T-helper 2 cell treated with Interferon-gamma antibody and Interleukin-4, amounts not matched to agents 100 ng/mL and 5 ng/mL, for 36 hours (primary cell): ENCODE data around the gene MMAB. TPM values are rescaled to one million over a fixed set of nuclear protein-coding genes. Genes with fewer than 3 reads are reported as not detected.
"Not testable (repeated sequence)": the region's sequence is repeated elsewhere in the genome, so short reads cannot be mapped to it uniquely, and the experiment has no call there.

Source experiments
- intact Hi-C: fragments of 100-400 bp; cut with micrococcal nuclease; formaldehyde crosslinking; loops from one replicate; pipeline ENCODE4 v1.15.1; 2023
- total RNA-seq: library from RNA; stranded (reverse); gene quantifications from 2 replicates; pipeline ENCODE4 v1.2.3, GENCODE V29; 2022

The MMAB gene
- total RNA-seq, 1 donor from 2014 or later: 36.2 TPM

DNA sequence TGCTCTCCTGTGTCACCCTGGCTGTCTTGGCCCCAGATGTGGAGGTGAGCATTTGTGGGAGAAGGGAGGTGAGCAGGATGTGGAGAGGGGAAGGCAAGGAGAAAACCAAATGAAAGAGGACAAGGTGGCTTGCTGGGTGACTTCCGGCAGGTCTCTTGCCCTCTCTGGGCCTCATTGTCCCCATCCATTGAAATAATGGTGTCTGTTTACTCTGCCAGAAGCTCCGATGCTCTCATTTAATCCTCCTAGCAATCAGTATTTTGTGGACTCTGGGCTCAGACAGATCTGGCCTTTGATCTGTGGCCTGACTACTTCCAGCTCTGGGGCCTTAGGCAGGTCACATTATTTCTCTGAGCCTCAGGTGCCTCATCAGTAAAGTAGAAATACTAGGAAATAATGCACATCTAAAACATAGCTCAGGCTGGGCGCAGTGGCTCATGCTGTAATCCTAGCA lies 30.9 kb upstream of the MMAB start:
- intact Hi-C loops: no loop called here

DNA sequence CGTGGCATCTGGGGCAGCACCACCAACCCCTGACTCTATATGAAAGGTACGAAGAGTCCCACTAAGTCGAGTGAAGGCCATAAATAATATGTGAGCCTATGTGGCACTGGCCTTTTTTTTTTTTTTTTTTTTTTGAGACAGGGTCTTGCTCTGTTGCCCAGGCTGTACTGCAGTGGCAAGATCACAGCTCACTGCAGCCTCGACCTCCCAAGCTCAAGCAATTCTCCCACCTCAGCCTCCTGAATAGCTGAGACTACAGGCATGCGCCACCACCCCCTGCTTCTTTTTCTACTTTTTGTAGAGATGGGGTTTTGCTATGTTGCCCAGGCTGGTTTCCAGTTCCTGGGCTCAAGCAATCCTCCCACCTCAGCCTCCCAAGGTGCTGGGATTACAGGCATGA lies 28.8 kb upstream of the MMAB start:
- intact Hi-C loops: not testable (repeated sequence)

DNA sequence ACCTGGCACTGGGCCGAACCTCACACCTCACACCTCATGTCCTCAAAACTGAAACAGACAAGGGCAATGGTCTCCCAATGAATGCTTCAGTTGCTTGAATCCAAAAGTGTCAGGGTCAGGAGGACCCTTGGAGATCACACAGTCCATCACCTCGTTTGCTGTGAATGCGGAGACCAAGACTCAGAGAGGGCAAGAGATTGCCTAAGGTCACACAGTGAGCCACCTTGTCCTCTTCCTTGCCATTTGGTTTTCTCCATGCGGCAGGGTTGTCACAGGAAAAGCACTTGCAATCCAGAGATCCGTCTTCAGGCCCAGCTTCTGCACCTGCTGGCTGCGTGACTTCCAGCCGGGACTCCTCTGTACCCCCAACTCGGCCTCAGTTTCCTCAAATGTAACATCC lies 28.3 kb upstream of the MMAB start:
- intact Hi-C loops: no loop called here

DNA sequence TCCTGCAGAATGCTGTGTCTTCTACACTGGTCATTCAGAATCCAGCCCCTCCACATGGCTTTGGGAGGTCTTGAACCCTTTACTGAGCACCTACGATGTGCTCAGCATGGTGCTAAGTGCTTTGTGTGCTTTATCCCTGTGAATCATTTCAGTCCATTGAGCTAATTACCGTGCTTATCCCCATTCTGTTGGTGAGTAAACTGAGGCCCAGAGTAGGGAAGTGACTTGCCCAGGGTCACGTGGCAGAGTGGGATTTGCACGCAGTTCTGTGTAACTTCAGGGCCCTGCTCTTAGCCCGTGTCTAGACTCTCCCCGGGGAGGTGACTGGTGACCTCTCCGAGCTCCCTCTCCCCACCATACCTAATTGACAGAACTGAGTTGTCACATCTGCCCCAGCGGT lies 27.7 kb upstream of the MMAB start:
- intact Hi-C loops: no loop called here

DNA sequence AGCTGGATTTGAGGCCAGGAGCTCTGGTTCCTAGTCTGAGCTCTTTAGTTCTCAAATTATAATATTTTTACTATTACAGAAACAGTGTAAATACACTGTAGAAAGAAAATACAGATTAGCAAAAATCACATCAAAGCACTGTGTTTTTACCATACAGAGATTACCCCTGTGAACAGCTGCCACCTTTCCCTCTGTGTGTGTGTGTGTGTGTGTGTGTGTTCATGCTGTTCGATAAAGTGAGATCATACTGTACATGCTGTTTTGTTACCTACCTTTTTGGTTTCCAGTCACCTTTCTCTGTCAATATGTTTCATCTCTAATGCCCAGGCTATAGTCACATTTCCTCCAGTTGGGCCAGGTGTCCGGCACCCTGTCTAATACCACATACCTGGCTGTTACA lies 27.2 kb upstream of the MMAB start:
- intact Hi-C loops: no loop called here

DNA sequence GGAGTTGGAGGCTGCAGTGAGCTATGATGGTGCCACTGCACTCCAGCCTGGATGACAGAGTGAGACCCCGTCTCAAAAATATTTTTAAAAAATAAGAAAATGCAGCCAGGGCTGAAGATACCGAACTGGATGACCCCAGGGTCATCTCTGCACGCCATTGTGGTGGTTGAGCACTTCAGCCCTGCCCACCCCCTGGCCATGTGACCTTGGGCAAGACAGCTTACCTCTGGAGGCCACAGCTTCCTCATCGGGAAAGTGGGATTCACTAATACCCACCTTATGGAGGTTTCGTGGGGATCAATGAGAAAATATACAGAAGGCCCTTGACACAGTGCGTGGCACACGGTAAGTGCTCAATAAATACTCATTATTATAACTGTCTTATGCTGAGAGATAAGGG lies 25.8 kb upstream of the MMAB start:
- intact Hi-C loops: no loop called here

DNA sequence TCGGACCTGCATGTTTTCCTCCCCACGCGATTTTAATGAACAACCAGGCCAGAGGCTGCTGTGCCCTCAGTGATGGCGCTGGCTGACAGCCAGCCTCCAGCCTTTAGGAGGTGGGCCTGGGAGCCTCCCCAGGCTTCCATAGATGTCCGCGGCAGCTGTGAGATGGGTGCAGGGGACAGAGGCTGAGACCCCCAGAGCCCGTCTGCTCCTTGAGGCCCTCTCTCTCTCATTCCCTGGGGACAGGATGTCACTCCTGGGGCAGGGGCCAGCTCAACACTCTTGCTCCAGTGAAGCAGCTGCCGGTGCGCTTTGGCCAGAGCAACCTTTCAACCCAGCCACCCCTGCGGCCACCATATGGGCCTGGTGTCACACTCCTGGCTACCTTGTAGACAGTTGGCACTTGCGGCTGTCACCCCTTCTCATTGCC lies 25.1 kb upstream of the MMAB start:
- intact Hi-C loops: loop anchor here (1.0 kb wide), 1 partner anchor 177 kb away; no protein-coding TSS in a partner anchor

DNA sequence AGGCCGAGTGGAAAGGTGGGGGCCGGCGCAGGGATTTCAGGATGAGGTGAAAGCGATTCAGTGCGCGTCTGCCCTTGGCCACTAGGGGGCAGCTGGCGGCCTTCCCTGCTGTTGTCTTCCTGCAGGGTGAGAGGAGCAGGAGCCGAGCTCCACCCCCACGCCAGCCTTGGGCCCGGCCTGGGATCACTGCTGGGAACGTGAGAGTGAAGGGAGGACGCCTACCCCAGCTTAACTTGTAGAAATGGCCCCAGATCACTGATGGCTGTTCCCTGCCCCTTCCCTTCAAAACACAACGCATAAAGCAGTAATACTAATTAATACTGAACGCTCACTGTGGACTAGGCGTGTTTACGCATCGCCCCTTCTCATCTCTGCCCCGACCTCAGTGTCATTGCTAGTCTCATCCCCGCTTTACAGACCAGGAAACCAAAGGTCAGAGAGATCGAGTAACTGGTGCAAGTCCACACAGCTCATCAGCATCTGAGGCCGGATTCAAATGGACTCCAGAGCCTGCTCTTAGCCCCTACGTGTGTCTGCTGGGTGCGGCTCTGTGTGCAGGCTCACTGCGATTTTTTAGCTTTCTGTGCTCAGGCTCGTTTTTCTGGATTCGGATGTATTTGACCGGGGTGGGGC lies 24.6 kb upstream of the MMAB start:
- intact Hi-C loops: loop anchor here (1.0 kb wide), 1 partner anchor 177 kb away; no protein-coding TSS in a partner anchor

DNA sequence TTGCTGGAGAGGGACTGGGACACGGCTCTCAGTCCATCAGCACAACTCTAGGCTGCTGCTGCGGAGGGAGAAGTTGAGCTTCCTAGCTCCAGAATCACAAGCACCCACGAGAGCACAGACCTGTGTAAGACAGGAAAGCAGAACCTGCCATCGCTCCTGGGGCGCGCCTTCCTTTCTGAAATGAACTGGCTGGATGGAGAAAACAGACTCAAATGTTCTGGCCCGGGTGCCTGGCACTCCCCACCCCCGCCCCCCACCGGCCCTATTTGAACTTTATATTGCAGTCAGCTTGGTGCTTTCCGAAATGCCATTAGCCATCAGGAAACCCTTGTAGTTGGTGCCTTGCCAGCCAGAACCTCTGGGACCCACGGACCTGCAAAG lies 24.1 kb upstream of the MMAB start:
- intact Hi-C loops: no loop called here

DNA sequence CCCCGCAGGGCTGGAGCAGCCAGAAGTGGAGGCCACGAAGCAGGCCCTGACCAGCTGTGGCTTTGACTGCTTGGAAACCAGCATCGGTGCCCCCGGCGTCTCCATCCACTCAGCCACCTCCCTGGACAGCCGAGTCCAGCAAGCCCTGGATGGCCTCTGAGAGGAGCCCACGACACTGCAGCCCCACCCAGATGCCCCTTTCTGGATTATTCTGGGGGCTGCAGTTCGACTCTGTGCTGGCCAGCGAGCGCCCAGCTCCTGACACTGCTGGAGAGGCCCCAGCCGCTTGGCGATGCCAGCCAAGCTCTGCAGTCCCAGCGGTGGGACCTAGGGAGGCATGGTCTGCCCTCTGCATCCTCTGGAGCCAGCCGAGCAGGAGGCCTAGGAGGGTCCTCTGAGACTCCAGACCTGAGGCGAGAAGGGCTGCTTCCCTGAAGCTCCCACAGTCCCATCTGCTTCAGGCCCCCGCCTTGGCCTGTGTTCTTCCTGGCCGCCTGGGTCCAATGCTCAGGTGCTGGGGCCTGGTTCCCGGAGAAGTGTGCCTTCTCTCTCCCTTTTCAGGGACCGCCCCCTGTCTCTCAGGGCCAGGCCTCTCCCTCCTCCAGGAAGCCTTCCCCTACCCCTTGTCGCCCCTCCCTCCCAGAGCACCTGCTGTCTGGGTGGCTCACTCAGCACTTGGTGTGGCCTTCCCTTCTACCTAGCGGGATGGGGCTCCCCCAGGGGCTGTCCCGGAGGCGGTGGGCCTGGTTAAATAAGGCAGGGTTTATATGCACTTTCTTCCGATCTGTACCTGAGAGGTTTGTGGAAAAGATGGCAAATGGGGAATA lies 23.3 kb upstream of the MMAB start:
- intact Hi-C loops: no loop called here

DNA sequence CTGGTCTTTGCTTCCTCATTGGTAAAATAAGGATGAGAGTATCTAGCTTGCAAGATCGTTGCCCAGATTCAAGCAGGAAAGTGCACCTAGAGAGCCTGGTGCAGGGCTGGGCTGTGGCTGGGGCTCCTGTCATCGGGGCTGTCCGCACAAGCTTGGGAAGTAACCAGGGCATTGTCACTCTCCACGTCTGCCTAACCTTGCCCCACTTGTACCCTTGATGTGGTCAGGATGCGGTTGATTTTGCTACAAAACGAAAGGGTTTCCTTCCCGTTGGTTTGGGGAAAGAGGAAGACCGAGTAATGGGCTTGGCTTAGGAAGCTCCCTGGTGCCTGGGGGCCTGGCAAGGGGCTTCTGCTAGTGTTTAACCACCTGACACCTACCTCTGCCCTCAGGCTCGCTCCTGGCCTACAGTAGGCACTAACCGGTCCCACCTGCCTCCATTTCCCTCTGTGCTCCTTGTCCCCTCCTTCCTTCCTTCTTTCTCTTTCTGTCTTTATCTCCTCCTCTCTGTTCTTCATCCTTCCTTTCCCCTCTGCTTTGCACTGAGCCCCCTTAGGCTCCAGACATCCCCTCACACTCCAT lies 22.1 kb upstream of the MMAB start:
- intact Hi-C loops: no loop called here

DNA sequence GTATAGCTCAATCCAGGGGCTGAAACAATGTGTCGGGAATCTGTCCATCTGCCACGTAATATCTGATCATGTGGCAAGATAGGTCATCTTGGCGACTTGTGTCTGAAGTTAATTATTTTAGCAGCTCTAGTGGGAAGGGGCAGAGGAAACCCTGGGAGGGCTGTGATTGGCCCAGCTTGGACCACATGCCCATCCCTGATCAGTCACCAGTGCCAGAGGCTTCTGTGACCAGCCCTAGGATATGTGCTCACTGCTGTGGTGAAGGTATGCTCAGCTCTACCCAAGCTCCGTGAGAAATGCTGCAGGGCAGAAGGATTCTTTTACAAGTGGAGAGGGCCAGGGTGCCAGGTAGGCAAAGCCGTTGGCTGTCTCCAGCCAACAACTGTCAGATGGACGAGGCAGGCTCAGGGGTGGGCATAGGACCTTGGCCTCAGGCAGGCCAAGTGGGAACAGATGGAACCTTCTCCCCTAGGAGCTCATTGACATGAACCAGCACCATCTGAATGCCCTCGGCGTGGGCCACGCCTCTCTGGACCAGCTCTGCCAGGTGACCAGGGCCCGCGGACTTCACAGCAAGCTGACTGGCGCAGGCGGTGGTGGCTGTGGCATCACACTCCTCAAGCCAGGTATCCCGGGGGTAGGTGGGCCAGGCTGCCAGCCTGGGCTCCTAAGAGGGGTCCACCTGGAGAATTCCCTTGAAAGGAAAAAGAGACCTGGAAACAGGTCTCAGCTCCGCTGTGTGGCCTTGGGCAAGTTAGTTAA lies 21.4 kb upstream of the MMAB start:
- intact Hi-C loops: no loop called here

DNA sequence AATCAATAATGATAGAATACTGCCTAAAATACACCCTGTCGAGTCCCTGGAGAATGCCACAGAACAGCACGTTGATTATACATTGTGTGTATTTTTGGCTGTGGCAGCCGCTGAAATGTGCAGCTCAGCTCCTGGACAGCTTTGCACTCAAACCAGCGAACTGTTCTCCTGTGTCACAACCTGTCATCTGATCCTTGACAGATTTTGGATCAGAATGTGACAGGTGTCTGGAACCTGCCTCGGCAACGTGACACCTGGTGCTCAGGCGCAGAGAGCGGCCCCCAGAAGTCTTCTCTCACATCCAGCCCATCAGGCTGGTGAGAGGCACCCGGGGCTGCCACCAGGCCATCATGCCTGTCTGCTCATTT lies 19.6 kb upstream of the MMAB start:
- intact Hi-C loops: no loop called here

DNA sequence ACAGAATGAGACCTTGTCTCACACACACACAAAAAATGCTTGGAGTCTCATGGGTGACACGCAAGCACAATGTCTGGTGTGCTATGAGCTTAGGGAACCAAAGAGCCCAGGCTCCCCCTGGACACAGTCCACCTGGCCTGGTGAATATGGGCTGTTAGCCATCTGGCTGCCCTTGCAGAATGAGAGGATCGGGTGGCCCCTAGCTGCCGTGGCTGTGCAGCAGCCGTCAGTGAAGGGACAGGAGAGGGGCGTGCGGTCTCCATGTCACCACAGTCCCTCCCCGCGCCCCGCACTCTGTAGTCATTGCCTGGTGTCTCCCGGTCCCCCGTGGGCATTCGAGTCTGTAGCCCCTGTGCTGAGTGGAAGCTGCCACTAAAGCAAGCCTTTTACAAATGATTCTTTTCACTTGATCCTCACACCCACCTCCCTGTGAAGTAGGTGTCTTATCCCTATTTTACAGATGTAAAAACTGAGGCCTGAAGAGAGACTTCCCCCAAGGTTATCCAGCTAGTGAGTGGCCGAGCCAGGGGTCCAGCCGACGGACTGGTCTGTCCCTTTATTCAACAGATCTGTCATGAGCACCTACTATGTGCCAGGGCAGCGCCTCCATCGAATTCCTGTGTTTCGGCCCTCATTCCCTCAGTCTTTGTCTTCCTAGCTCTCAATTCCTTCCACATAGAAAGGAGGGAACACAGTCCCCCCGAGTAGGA lies 19.0 kb upstream of the MMAB start:
- intact Hi-C loops: no loop called here

DNA sequence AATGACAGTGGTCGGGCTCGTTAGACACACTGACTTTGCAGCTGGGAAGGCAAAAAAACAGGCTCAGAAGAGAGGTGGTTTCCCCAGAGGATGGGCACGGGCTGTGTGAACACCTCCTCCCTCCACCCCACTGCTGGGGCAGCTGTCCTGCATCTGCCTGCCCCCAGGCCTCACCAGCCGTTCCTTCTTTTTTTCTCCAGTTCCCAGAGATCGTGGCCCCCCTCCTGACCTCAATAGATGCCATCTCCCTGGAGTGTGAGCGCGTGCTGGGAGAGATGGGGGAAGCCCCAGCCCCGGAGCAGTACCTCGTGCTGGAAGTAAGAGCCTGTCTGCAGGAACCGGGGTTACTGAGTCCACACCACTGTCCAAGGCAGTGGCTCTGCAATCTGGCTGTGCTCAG lies 17.7 kb upstream of the MMAB start:
- intact Hi-C loops: no loop called here

DNA sequence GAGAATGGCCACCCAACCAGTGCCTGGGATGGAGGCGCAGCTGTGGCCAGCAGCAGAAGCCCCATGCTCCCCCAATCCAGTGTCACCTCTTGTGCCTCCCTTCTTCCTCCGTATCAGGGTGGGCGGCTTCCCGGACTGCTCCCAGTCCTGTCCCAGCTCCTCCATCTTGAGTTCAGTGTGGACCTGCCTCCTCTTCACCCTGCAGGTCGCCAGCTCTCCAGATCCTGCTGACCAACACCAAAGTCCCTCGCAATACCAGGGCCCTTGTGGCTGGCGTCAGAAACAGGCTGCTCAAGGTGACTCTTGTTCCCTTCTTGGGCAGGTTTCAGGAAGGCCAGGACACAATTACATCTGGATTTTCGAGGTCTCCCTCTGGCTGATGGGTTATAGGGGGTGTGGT lies 17.3 kb upstream of the MMAB start:
- intact Hi-C loops: no loop called here

DNA sequence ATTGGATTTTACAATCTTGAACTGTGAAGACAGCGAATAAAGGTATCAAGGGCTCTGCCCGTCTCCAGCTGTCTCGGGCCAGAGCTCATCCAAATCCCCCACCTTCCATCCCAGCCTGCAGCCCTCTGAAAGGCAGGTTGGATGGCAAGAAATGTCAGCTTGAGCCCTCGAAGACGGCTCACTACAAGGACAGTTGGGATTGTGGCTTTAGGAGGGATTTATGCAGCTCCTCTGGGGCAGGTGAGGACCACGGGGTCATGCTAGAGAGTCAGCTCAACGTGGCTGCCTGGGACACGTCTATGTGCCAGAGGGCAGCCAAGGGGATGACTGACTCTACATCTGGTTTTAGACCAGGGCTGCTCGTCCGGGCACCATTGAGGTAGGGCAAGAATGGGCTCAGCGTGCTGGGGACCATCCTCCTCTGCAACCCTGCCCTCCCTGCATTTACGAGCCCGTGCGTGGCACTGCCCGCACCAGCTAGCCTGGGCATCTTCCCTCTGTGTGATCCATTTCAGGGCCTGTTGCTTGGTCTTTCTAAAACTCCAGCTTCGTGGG lies 16.5 kb upstream of the MMAB start:
- intact Hi-C loops: no loop called here

DNA sequence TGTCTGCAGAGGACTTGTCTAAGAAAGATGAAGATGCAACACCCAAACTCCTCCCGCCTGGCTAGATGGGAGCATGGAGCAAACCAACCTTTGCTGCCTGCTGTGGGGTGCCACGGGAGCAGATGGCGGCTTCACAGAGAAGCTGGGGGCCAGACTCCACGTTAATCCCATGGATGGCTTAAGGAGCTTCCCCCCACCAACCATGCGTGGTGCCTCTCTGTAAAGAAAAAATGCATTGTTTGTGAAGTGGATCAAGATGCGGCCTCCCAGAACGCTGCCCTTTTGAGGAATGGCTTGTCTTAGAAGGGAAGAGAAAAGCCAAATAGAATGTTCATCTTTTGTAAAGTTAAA lies 15.9 kb upstream of the MMAB start:
- intact Hi-C loops: no loop called here

DNA sequence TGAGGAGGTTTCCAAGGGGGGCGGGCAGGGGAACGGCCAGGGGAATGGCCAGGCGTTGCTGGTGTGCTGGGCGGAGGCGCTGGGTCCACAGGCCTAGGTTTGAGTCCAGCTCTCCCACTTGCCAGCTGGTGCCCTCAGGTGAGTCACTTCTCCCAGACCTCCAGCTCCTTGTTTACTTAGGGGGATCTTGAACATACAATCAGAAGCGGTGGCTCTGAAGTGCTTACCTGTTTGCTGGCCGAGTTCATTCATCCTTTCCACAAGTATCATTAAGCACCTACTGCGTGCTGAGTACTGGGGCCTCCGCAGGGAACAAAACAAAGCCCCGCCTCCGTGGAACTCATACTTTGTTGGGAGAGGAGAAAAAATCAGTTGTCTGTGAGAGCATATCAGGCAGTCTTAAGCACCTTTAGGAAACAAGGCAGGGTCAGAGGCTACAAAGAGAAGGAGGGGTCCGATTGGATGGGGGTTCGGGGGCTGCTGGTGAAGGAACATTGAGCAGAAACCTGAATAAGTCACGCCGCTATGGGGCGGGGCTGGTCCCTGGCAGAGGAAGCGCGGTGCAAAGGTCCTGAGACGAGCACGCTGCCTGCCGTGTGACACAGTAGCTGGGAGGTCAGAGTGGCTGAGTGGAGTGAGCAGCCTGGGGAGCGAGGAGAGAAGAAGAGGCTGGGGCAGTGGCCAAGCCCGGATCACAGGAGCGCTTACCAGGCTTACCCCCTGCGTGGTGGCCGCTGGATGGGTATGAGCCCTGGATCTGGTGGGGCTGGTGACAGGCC lies 15.3 kb upstream of the MMAB start:
- intact Hi-C loops: no loop called here

DNA sequence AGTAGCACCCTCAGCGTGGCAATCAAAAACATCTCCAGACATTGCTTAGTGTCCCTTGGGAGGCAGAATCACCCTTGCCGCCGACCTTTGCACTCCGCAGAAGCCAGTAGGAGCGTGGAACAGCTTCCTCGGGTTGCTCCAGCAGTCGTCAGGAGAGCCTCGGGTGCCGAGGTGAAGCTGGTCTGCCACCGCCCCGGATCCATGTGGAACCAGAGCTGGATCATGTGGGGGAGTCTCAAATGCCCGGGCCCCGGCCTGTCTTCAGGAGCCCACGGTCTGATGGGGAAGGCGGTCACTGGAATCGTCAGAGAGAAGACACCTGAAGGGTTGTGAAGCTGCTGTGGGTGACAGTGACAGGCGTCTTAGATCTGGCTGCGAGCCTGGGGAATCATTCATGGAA lies 14.6 kb upstream of the MMAB start:
- intact Hi-C loops: no loop called here
